Mammary epithelial cell (primary cell): Measurements from ENCODE around the gene CCDC57.

Experiments used
- EZH2 ChIP-seq: IDR thresholded peaks from 2 replicates; pipeline ENCODE4 v1.6.1; 2012; ENCODE audit warnings: low read length, inconsistent platforms, borderline replicate concordance
- TF ChIP-seq, protein P1 (sequence below), 2 donors: IDR thresholded peaks in 1 of 2; conservative IDR thresholded peaks in 1 of 2; 2 replicates each; pipeline ENCODE4 v1.5.1; 2011 to 2012; ENCODE audit warnings: inconsistent platforms in 2 of 2, low read length in 2 of 2, mild to moderate bottlenecking in 2 of 2, control low read depth in 1 of 2, low read depth in 1 of 2; ENCODE audit not compliant: insufficient read depth in 1 of 2; ENCODE audit errors: extremely low read depth in 1 of 2

DNA sequence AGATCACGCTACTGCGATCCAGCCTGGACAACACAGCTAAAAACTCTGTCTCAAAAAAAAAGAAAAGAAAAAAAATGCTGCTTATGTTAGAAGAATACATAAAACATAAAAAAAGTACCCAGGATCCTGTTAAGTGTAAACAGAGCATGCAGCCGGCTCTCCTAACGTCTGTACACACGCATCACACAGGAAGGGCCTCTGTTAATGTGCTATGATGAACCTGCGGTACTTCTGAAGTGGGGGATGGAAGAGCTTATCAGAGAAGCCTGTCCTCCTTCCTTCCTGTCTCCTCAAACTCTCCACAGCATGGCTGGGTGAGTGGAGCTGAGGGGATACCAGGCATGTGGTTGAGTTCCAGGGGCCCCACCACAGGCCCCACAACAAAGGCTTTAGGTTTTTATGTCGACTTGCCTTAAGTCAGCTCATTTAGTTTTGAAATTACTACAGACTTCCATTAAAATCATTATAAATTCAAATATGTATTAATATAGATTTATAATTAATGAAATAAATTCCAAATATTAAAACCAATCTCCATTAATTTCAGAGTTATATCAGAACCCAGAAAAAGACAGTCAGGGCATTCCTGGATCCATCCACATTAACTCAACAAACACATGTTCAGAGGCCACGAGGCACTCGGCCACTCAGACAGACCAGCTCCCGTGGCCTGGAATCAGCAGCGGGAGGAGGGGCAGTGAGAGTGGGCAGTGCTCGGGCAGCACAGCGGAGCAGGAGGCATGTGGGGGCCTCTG, 11.7 kb downstream of the CCDC57 start:
- TF ChIP-seq, protein P1, sequence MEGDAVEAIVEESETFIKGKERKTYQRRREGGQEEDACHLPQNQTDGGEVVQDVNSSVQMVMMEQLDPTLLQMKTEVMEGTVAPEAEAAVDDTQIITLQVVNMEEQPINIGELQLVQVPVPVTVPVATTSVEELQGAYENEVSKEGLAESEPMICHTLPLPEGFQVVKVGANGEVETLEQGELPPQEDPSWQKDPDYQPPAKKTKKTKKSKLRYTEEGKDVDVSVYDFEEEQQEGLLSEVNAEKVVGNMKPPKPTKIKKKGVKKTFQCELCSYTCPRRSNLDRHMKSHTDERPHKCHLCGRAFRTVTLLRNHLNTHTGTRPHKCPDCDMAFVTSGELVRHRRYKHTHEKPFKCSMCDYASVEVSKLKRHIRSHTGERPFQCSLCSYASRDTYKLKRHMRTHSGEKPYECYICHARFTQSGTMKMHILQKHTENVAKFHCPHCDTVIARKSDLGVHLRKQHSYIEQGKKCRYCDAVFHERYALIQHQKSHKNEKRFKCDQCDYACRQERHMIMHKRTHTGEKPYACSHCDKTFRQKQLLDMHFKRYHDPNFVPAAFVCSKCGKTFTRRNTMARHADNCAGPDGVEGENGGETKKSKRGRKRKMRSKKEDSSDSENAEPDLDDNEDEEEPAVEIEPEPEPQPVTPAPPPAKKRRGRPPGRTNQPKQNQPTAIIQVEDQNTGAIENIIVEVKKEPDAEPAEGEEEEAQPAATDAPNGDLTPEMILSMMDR (conservative IDR thresholded peaks at IDR 0.05 in 1 of 2, IDR thresholded peaks at IDR 0.05 in 1 of 2; ENCODE audit: extremely low read depth in 1 of 2, insufficient read depth in 1 of 2, low read depth in 1 of 2, low read length in 2 of 2), result no peak
- TF ChIP-seq EZH2, result no peak
